Ovary (tissue), 9 donors: ENCODE measurements around the gene BCL2L14. TPM values are rescaled to one million over a fixed set of nuclear protein-coding genes. Genes with fewer than 3 reads are reported as not detected.

Experiments used
- DNase-seq, 5 donors: peaks; one replicate each; pipeline ENCODE4 v3.0.0-alpha.2; 2019 to 2020
- H3K27ac ChIP-seq, 2 donors: fragments of 200-600 bp; one replicate each; pipeline versions ENCODE4 v1.5.1 to v1.8.0; 2019 to 2022
- H3K27me3 ChIP-seq: fragments of 200-600 bp; one replicate; pipeline ENCODE4 v1.8.0; 2022
- H3K36me3 ChIP-seq: fragments of 200-600 bp; sonication (generic); one replicate; pipeline ENCODE4 v1.5.1; 2019
- H3K4me1 ChIP-seq: one replicate; pipeline ENCODE4 v1.8.1; 2013; ENCODE audit warnings: mild to moderate bottlenecking, moderate library complexity; ENCODE audit not compliant: insufficient read depth
- H3K4me3 ChIP-seq: fragments of 200-600 bp; sonication (generic); one replicate; pipeline ENCODE4 v1.5.1; 2017
- H3K9me3 ChIP-seq, 2 donors: fragments of 200-600 bp in 1 of 2; sonication (generic) in 1 of 2; one replicate each; pipeline versions ENCODE4 v1.5.1 to v1.8.1; 2013 to 2019; ENCODE audit warnings: mild to moderate bottlenecking in 1 of 2, moderate library complexity in 1 of 2
- EP300 ChIP-seq: sonication (generic); formaldehyde crosslinking; IDR thresholded peaks from one replicate; pipeline ENCODE4 v1.6.1; 2017; ENCODE audit warnings: antibody characterized with exemption
- POLR2A ChIP-seq: fragments of 450-650 bp; IDR thresholded peaks from one replicate; pipeline ENCODE4 v1.6.1; 2017; ENCODE audit warnings: antibody characterized with exemption, mild to moderate bottlenecking, moderate library complexity
- WGBS, 3 donors: extraction: QIAGEN DNeasy Blood & Tissue Kit in 1 of 3; methylation state at CpG; one replicate each; pipeline versions ENCODE4 v1.1.5 to v1.1.7; 2013 to 2017; 5-methylcytosine and 5-hydroxymethylcytosine counted together
- intact Hi-C, 4 donors: fragments of 100-400 bp; cut with DNase I; formaldehyde crosslinking; loops; one replicate each; pipeline versions ENCODE4 v1.11.0 to v1.15.1; 2022 to 2023
- polyA plus RNA-seq, 2 donors: library from polyadenylated mRNA; stranded (reverse); fragments of 200-250 nt in 1 of 2; fragments of 350-450 nt in 1 of 2; fragmentation: Illumina TruSeq in 1 of 2; extraction: RNeasy Lipid Tissue Mini Kit (QIAGEN cat#74804) in 1 of 2; gene quantifications; one replicate each; pipeline ENCODE4 v1.2.3, GENCODE V29; 2013 to 2014
- total RNA-seq, 7 donors: library from RNA; depleted of rRNA in 2 of 7; stranded (reverse); fragments of >200 nt in 2 of 7; fragmentation: NEBNext Ultra II Directional in 3 of 7; extraction: Animal tissue kit (Norgen Biotek cat#: 25700) in 3 of 7; gene quantifications; one replicate each; pipeline versions ENCODE4 v1.1.0 to v1.2.4, GENCODE V29; 2016 to 2023
- TF ChIP-seq, protein P1 (sequence below), 3 donors: fragments of 450-650 bp in 2 of 3; fragments of 200-600 bp in 1 of 3; IDR thresholded peaks; one replicate each; pipeline versions ENCODE4 v1.5.1 to v1.8.0; 2016 to 2022; ENCODE audit warnings: antibody characterized with exemption in 3 of 3, mild to moderate bottlenecking in 1 of 3
- donor health status: DM: no; HTN: no; CAD: no; lungs with moderate emphysema.
- donor health status: DM: no; HTN: no; CAD: no.
- donor health status: Bipolar disorder and iron deficiency.
- donor health status: DM: yes; HTN: yes; CAD: no.
- donor health status: DM: no; HTN: no; CAD: no.
- donor health status: DM: yes; HTN: yes; CAD: no.

BCL2L14 gene
- total and polyA plus RNA-seq, 9 donors, result 0.11 TPM; not detected in 8

GRCh38 chr12:12086973-12087692 lies 16.4 kb downstream of the BCL2L14 start:
- Histone ChIP-seq H3K9me3 (no peaks in the 10 kb centered on the region), H3K27ac (no peak overlapping the region), H3K4me1 (no peaks in the 10 kb centered on the region), H3K27me3 (no peaks in the 10 kb centered on the region), H3K4me3 (no peak overlapping the region), H3K36me3 (no peaks in the 10 kb centered on the region)
- no peak for DNase-seq
- TF ChIP-seq POLR2A (no peak), EP300 (no peak)
- TF ChIP-seq, protein P1, sequence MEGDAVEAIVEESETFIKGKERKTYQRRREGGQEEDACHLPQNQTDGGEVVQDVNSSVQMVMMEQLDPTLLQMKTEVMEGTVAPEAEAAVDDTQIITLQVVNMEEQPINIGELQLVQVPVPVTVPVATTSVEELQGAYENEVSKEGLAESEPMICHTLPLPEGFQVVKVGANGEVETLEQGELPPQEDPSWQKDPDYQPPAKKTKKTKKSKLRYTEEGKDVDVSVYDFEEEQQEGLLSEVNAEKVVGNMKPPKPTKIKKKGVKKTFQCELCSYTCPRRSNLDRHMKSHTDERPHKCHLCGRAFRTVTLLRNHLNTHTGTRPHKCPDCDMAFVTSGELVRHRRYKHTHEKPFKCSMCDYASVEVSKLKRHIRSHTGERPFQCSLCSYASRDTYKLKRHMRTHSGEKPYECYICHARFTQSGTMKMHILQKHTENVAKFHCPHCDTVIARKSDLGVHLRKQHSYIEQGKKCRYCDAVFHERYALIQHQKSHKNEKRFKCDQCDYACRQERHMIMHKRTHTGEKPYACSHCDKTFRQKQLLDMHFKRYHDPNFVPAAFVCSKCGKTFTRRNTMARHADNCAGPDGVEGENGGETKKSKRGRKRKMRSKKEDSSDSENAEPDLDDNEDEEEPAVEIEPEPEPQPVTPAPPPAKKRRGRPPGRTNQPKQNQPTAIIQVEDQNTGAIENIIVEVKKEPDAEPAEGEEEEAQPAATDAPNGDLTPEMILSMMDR (IDR thresholded peaks at IDR 0.05), result no peak
- WGBS, 3 donors, result 75 to 82% (median 80%) methylated on average over 9 of the region's 9 CpGs
- intact Hi-C loops, result loop anchor here in 1 of 4 donors (10.0 kb wide), 1 partner anchor 238 kb away; no protein-coding TSS in a partner anchor

GRCh38 chr12:12087693-12088034 lies 16.9 kb downstream of the BCL2L14 start:
- Histone ChIP-seq H3K27me3 (no peaks in the 10 kb centered on the region), H3K4me3 (no peak overlapping the region), H3K9me3 (no peaks in the 10 kb centered on the region), H3K4me1 (no peaks in the 10 kb centered on the region), H3K27ac (no peak overlapping the region), H3K36me3 (no peaks in the 10 kb centered on the region)
- WGBS, 3 donors, result 88 to 100% (median 98%) methylated on average over 2 of the region's 2 CpGs
- intact Hi-C loops, result loop anchor here in 1 of 4 donors (10.0 kb wide), 1 partner anchor 237 kb away; no protein-coding TSS in a partner anchor
- no peak for DNase-seq
- TF ChIP-seq POLR2A (no peak), EP300 (no peak)
- TF ChIP-seq, protein P1 (IDR thresholded peaks at IDR 0.05), result no peak

DNA sequence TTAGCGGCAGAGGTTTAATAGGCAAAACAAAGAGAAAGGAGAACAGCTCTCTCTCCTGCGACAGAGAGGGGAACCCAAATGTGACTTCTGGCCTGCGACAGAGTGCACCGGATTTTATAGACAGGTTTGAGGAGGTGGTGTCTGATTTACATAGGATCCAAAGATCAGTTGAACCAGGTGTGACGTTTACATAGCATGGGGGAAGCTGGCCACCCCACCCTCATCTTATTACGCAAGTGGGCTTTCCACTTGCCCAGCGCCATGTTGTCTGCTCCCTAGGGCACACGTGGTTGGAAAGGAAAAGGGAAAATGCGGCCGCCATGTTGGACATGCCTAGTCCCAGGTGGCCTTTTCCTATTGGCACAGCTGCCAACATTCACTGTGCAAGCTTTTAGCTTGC lies 17.4 kb downstream of the BCL2L14 start:
- H3K27ac ChIP-seq, result no peak overlapping the region
- H3K9me3 ChIP-seq, result no peaks in the 10 kb centered on the region
- TF ChIP-seq EP300 (no peak), POLR2A (no peak)
- TF ChIP-seq, protein P1 (IDR thresholded peaks at IDR 0.05), result no peak
- no peaks in the 10 kb centered on the region for H3K4me1 ChIP-seq
- DNase-seq, result no peak
- H3K4me3 ChIP-seq, result no peak overlapping the region
- H3K27me3 ChIP-seq, result no peaks in the 10 kb centered on the region
- WGBS, 3 donors, result 92 to 95% (median 93%) methylated on average over 10 of the region's 10 CpGs
- intact Hi-C loops, result loop anchor here in 1 of 4 donors (10.0 kb wide), 1 partner anchor 237 kb away; no protein-coding TSS in a partner anchor
- no peaks in the 10 kb centered on the region for H3K36me3 ChIP-seq

DNA sequence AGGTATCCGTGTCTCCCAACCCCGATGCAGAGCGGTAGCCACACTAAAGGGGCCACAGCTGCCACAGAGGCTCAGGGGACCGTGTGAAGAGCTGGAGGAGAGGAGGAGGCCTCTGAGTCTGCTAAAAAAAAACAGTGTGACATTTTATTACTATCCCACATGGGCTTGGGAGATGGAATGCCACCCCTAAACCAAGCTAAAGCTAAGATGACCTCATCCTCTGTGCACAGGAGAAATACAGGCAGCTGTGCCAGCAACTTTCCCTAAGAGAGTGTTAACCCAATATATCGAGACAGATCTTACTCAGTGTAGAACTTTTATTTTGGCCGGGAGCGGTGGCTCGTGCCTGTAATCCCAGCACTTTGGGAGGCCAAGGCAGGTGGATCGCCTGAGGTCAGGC lies 18.0 kb downstream of the BCL2L14 start:
- Histone ChIP-seq H3K4me1 (no peaks in the 10 kb centered on the region), H3K27ac (no peak overlapping the region), H3K9me3 (no peaks in the 10 kb centered on the region), H3K27me3 (no peaks in the 10 kb centered on the region), H3K4me3 (no peak overlapping the region), H3K36me3 (no peaks in the 10 kb centered on the region)
- no peak for DNase-seq
- intact Hi-C loops, result loop anchor here in 1 of 4 donors (10.0 kb wide), 1 partner anchor 236 kb away; no protein-coding TSS in a partner anchor
- TF ChIP-seq, protein P1 (IDR thresholded peaks at IDR 0.05), result no peak
- TF ChIP-seq POLR2A, result no peak
- TF ChIP-seq EP300, result no peak
- WGBS, 3 donors, result 86 to 92% (median 92%) methylated on average over 9 of the region's 9 CpGs
